ENCODE data around the gene AGBL4. TPM values are rescaled to one million over a fixed set of nuclear protein-coding genes. Genes with fewer than 3 reads are reported as not detected.

Gene AGBL4
- total and polyA plus RNA-seq, 7 donors: 0.09 to 0.36 (median 0.16) TPM; not detected in 4

- TF ChIP-seq CTCF (IDR thresholded peaks at IDR 0.05) (no peak), POLR2A (IDR thresholded peaks at IDR 0.05) (no peak), EP300 (IDR thresholded peaks at IDR 0.05) (no peak), POLR2AphosphoS5 (IDR thresholded peaks at IDR 0.05) (no peak)
- Histone ChIP-seq H3K27me3 (no peaks in the 10 kb centered on the region), H3K4me3 (no peak overlapping the region), H3K4me1 (no peaks in the 10 kb centered on the region), H3K9me3 (no peaks in the 10 kb centered on the region), H3K27ac (no peak overlapping the region), H3K36me3 (no peaks in the 10 kb centered on the region)
- WGBS, 2 donors: 71 to 79% methylated on average over 4 of the region's 4 CpGs
- no peak for DNase-seq
- intact Hi-C loops (cut with DNase I): no loop called here
Measured at GRCh38 chr1:48831120-48831978, 1192.4 kb downstream of the AGBL4 start.

GRCh38 chr1:48830715-48831114, 1193.0 kb downstream of the AGBL4 start:
- TF ChIP-seq POLR2A (IDR thresholded peaks at IDR 0.05): no peak
- TF ChIP-seq CTCF (IDR thresholded peaks at IDR 0.05): no peak
- TF ChIP-seq POLR2AphosphoS5 (IDR thresholded peaks at IDR 0.05): no peak
- no peak for TF ChIP-seq EP300 (IDR thresholded peaks at IDR 0.05)
- no peaks in the 10 kb centered on the region for H3K27me3 ChIP-seq

GRCh38 chr1:48829446-48829845, 1194.3 kb downstream of the AGBL4 start:
- TF ChIP-seq CTCF (IDR thresholded peaks at IDR 0.05) (no peak), POLR2A (IDR thresholded peaks at IDR 0.05) (no peak)
- intact Hi-C loops (cut with DNase I): no loop called here
- H3K27ac ChIP-seq: no peak overlapping the region
- no peaks in the 10 kb centered on the region for H3K36me3 ChIP-seq
- no peaks in the 10 kb centered on the region for H3K27me3 ChIP-seq
- no peak for DNase-seq
- H3K4me1 ChIP-seq: no peaks in the 10 kb centered on the region
- no peak overlapping the region for H3K4me3 ChIP-seq
- no peaks in the 10 kb centered on the region for H3K9me3 ChIP-seq

More at GRCh38 chr1:48830715-48831114, 1193.0 kb downstream of the AGBL4 start:
- H3K36me3 ChIP-seq: no peaks in the 10 kb centered on the region
- no peak overlapping the region for H3K27ac ChIP-seq
- no peak overlapping the region for H3K4me3 ChIP-seq
- no peaks in the 10 kb centered on the region for H3K4me1 ChIP-seq
- 82 to 90% methylated on average over 2 of the region's 2 CpGs for WGBS, 2 donors
- no peaks in the 10 kb centered on the region for H3K9me3 ChIP-seq
- no peak for DNase-seq
- intact Hi-C loops (cut with DNase I): no loop called here

GRCh38 chr1:48823168-48823567, 1200.6 kb downstream of the AGBL4 start:
- Histone ChIP-seq H3K9me3 (no peaks in the 10 kb centered on the region), H3K27ac (no peak overlapping the region), H3K4me3 (no peak overlapping the region), H3K36me3 (no peaks in the 10 kb centered on the region), H3K4me1 (no peaks in the 10 kb centered on the region), H3K27me3 (no peaks in the 10 kb centered on the region)
- intact Hi-C loops (cut with DNase I): no loop called here
- no peak for TF ChIP-seq EP300 (IDR thresholded peaks at IDR 0.05)
- TF ChIP-seq POLR2A (IDR thresholded peaks at IDR 0.05): no peak
- TF ChIP-seq POLR2AphosphoS5 (IDR thresholded peaks at IDR 0.05): no peak
- no peak for TF ChIP-seq CTCF (IDR thresholded peaks at IDR 0.05)
- DNase-seq: no peak

- H3K36me3 ChIP-seq: no peaks in the 10 kb centered on the region
- no peak for DNase-seq
- H3K9me3 ChIP-seq: no peaks in the 10 kb centered on the region
- WGBS, 2 donors: 94 to 96% methylated on average over 3 of the region's 3 CpGs
- intact Hi-C loops (cut with DNase I): no loop called here
- TF ChIP-seq CTCF (IDR thresholded peaks at IDR 0.05): no peak
- no peaks in the 10 kb centered on the region for H3K4me1 ChIP-seq
- H3K27me3 ChIP-seq: no peaks in the 10 kb centered on the region
- H3K27ac ChIP-seq: no peak overlapping the region
- H3K4me3 ChIP-seq: no peak overlapping the region
Measured at GRCh38 chr1:48820491-48820890, 1203.3 kb downstream of the AGBL4 start.
